HEK293T (cell line): ENCODE results near the gene KMT2C.

Experiments
- BHLHE40 ChIP-seq: fragments of 450-650 bp; IDR thresholded peaks from 2 replicates; pipeline ENCODE4 v1.6.1; 2016; ENCODE audit warnings: mild to moderate bottlenecking, moderate library complexity, borderline replicate concordance
- FOXK2 ChIP-seq: fragments of 450-650 bp; IDR thresholded peaks from 2 replicates; pipeline ENCODE4 v1.6.1; 2016; ENCODE audit warnings: mild to moderate bottlenecking
- FOXM1 ChIP-seq: fragments of 450-650 bp; IDR thresholded peaks from 2 replicates; pipeline ENCODE4 v1.6.1; 2017; ENCODE audit warnings: mild to moderate bottlenecking, borderline replicate concordance
- HDGF ChIP-seq: fragments of 450-650 bp; IDR thresholded peaks from 2 replicates; pipeline ENCODE4 v1.6.1; 2017; ENCODE audit warnings: antibody characterized with exemption, borderline replicate concordance
- L3MBTL2 ChIP-seq: fragments of 450-650 bp; conservative IDR thresholded peaks from 2 replicates; pipeline ENCODE4 v1.6.1; 2016; ENCODE audit warnings: mild to moderate bottlenecking
- NFRKB ChIP-seq: fragments of 450-650 bp; IDR thresholded peaks from 2 replicates; pipeline ENCODE4 v1.6.1; 2016; ENCODE audit warnings: mild to moderate bottlenecking, moderate library complexity

DNA sequence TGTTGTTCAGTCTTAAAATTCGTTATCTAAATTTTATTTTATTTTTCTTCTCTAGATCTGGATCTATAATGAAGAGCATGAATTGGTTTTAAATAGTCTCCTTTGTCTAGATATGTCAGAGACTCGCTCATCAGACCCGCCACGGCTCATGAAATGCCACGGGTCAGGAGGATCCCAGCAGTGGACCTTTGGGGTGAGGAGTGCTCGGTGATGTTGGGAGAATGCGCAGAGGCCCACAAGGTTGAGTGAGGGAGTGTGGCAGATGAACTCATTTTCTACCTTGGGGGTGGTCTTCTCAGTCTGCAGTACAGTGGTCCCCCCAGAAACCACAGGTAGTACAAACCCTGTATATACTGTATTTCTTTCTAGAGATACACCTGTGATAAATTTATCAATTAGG lies 315.0 kb downstream of the KMT2C start:
- TF ChIP-seq NFRKB = no peak
- TF ChIP-seq BHLHE40 = no peak
- no peak for TF ChIP-seq FOXK2
- no peak for TF ChIP-seq HDGF
- TF ChIP-seq FOXM1 = no peak
- TF ChIP-seq L3MBTL2 = no peak
